Left lung (tissue), 10 donors: ENCODE measurements around the gene SLC16A4. TPM values are rescaled to one million over a fixed set of nuclear protein-coding genes. Genes with fewer than 3 reads are reported as not detected.

ENCODE experiments used
- ATAC-seq: fragments of 200-7000 bp; cut with Tn5 transposase; one replicate; pipeline ENCODE4 v1.9.1; 2020; ENCODE audit warnings: moderate library complexity
- DNase-seq, 4 donors: peaks; one replicate each; pipeline ENCODE4 v3.0.0-alpha.2; 2013 to 2020
- H3K27ac ChIP-seq, 2 donors: fragments of 200-600 bp; sonication (generic) in 1 of 2; one replicate each; pipeline versions ENCODE4 v1.5.0 to v1.8.0; 2020 to 2021
- H3K27me3 ChIP-seq, 2 donors: fragments of 200-600 bp; sonication (generic) in 1 of 2; one replicate each; pipeline versions ENCODE4 v1.5.0 to v1.8.0; 2020 to 2021
- H3K36me3 ChIP-seq, 2 donors: fragments of 200-600 bp; sonication (generic) in 1 of 2; one replicate each; pipeline versions ENCODE4 v1.5.0 to v1.8.0; 2020 to 2021
- H3K4me1 ChIP-seq, 2 donors: fragments of 200-600 bp; one replicate each; pipeline ENCODE4 v1.8.0; 2021
- H3K4me3 ChIP-seq, 2 donors: fragments of 200-600 bp; sonication (generic) in 1 of 2; one replicate each; pipeline versions ENCODE4 v1.5.0 to v1.8.0; 2020 to 2021; ENCODE audit warnings: mild to moderate bottlenecking in 1 of 2
- H3K9me3 ChIP-seq, 2 donors: fragments of 200-600 bp; sonication (generic) in 1 of 2; one replicate each; pipeline versions ENCODE4 v1.5.0 to v1.8.0; 2020 to 2021
- intact Hi-C, 2 donors: fragments of 100-400 bp; cut with DNase I; formaldehyde crosslinking; loops; one replicate each; pipeline versions ENCODE4 v1.11.2 to v1.14.2; 2022
- polyA plus RNA-seq, 6 donors: library from polyadenylated mRNA; unstranded; fragments of 120-200 nt; gene quantifications; one replicate each; pipeline ENCODE4 v1.2.1, GENCODE V29; 2013; ENCODE audit not compliant: insufficient read length in 6 of 6
- total RNA-seq, 2 donors: library from RNA; stranded (reverse); fragmentation: NEBNext Ultra II Directional; extraction: Animal tissue kit (Norgen Biotek cat#: 25700); gene quantifications; one replicate each; pipeline ENCODE4 v1.2.1, GENCODE V29; 2021
- TF ChIP-seq, protein P1 (sequence below), 2 donors: fragments of 200-600 bp; sonication (generic) in 1 of 2; IDR thresholded peaks; one replicate each; pipeline versions ENCODE4 v1.5.0 to v1.8.0; 2021; ENCODE audit warnings: antibody characterized with exemption in 2 of 2
- donor health status: DM: no; HTN: yes; CAD: no.
- donor health status: DM: no; HTN: no; CAD: no.

Gene SLC16A4
- total and polyA plus RNA-seq, 8 donors = 6.1 to 40.5 (median 8.0) TPM

DNA sequence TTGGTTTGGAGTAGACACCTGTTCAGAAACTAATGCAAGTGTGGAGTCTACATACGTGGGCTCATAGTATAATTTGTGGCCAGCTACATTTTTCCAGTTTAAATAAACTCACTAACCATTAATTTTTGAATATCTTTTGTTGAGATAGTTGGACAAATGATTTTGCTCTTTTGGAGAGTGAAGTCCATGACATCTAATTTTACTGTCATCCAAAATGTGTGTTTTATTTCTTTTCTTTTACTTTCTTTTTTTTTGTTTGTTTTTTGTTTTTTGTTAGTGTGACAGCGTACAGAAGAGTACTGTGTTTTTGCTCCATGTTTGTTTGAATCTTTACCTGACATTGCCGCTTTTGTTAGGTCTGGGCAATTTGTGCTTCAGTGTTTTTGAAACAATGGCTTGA is 46.7 kb downstream of the SLC16A4 start:
- DNase-seq (no peak), ATAC-seq (no peak)
- Histone ChIP-seq H3K4me3 (no peak overlapping the region), H3K4me1 (peaks cover 41 to 93% of the 10 kb centered on the region in 2 donors), H3K36me3 (peaks cover 0 to 40% of the 10 kb centered on the region in 2 donors), H3K27ac (no peak overlapping the region), H3K27me3 (no peaks in the 10 kb centered on the region), H3K9me3 (no peaks in the 10 kb centered on the region)
- TF ChIP-seq, protein P1, sequence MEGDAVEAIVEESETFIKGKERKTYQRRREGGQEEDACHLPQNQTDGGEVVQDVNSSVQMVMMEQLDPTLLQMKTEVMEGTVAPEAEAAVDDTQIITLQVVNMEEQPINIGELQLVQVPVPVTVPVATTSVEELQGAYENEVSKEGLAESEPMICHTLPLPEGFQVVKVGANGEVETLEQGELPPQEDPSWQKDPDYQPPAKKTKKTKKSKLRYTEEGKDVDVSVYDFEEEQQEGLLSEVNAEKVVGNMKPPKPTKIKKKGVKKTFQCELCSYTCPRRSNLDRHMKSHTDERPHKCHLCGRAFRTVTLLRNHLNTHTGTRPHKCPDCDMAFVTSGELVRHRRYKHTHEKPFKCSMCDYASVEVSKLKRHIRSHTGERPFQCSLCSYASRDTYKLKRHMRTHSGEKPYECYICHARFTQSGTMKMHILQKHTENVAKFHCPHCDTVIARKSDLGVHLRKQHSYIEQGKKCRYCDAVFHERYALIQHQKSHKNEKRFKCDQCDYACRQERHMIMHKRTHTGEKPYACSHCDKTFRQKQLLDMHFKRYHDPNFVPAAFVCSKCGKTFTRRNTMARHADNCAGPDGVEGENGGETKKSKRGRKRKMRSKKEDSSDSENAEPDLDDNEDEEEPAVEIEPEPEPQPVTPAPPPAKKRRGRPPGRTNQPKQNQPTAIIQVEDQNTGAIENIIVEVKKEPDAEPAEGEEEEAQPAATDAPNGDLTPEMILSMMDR (IDR thresholded peaks at IDR 0.05) = no peak
- intact Hi-C loops = no loop called here

DNA sequence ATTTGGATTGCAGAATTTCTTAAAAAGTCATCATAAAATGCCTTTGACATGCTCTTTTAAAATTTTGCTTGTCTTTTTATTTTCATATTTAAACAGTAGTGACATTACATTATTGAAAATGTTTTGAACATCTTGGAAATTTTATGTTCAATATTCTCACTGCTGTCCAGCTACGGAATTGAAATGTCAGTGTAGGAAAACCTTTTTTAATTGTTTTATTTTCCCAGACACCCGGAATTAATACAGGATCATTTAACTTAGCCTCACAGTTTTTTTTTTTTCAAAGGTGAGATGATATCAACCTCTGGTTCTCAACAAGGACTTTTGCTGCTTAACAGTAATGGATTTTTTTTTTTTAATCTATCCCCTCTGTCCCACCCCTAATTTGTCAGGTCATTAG is 47.6 kb downstream of the SLC16A4 start:
- TF ChIP-seq, protein P1 (IDR thresholded peaks at IDR 0.05) = no peak
- peaks cover 0 to 40% of the 10 kb centered on the region in 2 donors for H3K36me3 ChIP-seq
- peaks cover 32 to 85% of the 10 kb centered on the region in 2 donors for H3K4me1 ChIP-seq
- intact Hi-C loops = no loop called here
- no peak for ATAC-seq
- no peak overlapping the region for H3K27ac ChIP-seq
- H3K4me3 ChIP-seq = no peak overlapping the region
- no peaks in the 10 kb centered on the region for H3K9me3 ChIP-seq
- DNase-seq = no peak
- no peaks in the 10 kb centered on the region for H3K27me3 ChIP-seq

DNA sequence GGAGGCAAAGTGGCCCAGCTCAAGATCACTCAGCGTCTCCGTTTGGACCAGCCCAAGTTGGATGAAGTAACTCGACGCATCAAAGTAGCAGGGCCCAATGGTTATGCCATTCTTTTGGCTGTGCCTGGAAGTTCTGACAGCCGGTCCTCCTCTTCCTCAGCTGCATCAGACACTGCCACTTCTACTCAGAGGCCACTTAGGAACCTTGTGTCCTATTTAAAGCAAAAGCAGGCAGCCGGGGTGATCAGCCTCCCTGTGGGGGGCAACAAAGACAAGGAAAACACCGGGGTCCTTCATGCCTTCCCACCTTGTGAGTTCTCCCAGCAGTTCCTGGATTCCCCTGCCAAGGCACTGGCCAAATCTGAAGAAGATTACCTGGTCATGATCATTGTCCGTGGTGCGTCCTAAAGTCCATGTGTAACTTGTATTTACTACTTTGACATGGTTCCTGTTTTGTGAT is 48.9 kb downstream of the SLC16A4 start:
- DNase-seq = no peak
- intact Hi-C loops = no loop called here
- H3K4me3 ChIP-seq = peak overlapping the region in 1 of 2 donors; percentile 98
- ATAC-seq = no peak
- H3K27ac ChIP-seq = no peak overlapping the region
- H3K9me3 ChIP-seq = no peaks in the 10 kb centered on the region
- peaks cover 0 to 31% of the 10 kb centered on the region in 2 donors for H3K36me3 ChIP-seq
- no peaks in the 10 kb centered on the region for H3K27me3 ChIP-seq
- H3K4me1 ChIP-seq = peaks cover 31 to 79% of the 10 kb centered on the region in 2 donors
- TF ChIP-seq, protein P1 (IDR thresholded peaks at IDR 0.05) = no peak

DNA sequence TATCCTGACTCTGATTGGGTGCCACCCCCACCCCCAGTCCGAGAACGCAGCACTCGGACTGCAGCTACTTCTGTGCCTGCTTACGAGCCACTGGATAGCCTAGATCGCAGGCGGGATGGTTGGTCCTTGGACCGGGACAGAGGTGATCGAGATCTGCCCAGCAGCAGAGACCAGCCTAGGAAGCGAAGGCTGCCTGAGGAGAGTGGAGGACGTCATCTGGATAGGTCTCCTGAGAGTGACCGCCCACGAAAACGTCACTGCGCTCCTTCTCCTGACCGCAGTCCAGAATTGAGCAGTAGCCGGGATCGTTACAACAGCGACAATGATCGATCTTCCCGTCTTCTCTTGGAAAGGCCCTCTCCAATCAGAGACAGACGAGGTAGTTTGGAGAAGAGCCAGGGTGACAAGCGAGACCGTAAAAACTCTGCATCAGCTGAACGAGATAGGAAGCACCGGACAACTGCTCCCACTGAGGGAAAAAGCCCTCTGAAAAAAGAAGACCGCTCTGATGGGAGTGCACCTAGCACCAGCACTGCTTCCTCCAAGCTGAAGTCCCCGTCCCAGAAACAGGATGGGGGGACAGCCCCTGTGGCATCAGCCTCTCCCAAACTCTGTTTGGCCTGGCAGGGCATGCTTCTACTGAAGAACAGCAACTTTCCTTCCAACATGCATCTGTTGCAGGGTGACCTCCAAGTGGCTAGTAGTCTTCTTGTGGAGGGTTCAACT is 49.5 kb downstream of the SLC16A4 start:
- H3K4me3 ChIP-seq = peak overlapping the region in 1 of 2 donors; percentile 98
- H3K27ac ChIP-seq = no peak overlapping the region
- peaks cover 31 to 78% of the 10 kb centered on the region in 2 donors for H3K4me1 ChIP-seq
- DNase-seq (no peak), ATAC-seq (no peak)
- no peaks in the 10 kb centered on the region for H3K9me3 ChIP-seq
- H3K36me3 ChIP-seq = peaks cover 0 to 25% of the 10 kb centered on the region in 2 donors
- H3K27me3 ChIP-seq = no peaks in the 10 kb centered on the region
- intact Hi-C loops = no loop called here
- TF ChIP-seq, protein P1 (IDR thresholded peaks at IDR 0.05) = no peak

DNA sequence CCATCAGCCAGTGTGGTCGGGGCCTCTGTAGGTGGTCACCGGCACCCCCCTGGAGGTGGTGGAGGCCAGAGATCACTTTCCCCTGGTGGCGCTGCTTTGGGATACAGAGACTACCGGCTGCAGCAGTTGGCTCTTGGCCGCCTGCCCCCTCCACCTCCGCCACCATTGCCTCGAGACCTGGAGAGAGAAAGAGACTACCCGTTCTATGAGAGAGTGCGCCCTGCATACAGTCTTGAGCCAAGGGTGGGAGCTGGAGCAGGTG is 50.7 kb downstream of the SLC16A4 start:
- no peak for DNase-seq
- Histone ChIP-seq H3K27ac (peak overlapping the region in 1 of 2 donors; percentile 99), H3K9me3 (no peaks in the 10 kb centered on the region), H3K27me3 (no peaks in the 10 kb centered on the region), H3K36me3 (peaks cover 0 to 20% of the 10 kb centered on the region in 2 donors), H3K4me1 (peaks cover 31 to 66% of the 10 kb centered on the region in 2 donors), H3K4me3 (peak overlapping the region; percentile 65 to 98)
- TF ChIP-seq, protein P1 (IDR thresholded peaks at IDR 0.05) = no peak
- ATAC-seq = no peak
- intact Hi-C loops = no loop called here
